ENCODE results near the gene ATP9B.

- TF ChIP-seq CTCF (IDR thresholded peaks at IDR 0.05) (no peak), EP300 (IDR thresholded peaks at IDR 0.05) (no peak), POLR2A (IDR thresholded peaks at IDR 0.05) (no peak)
Measured at GRCh38 chr18:79344208-79344581, 275.0 kb downstream of the ATP9B start.

Data from ovary (tissue), 3 donors.